ENCODE results near the gene MED10.

Gene MED10

DNA sequence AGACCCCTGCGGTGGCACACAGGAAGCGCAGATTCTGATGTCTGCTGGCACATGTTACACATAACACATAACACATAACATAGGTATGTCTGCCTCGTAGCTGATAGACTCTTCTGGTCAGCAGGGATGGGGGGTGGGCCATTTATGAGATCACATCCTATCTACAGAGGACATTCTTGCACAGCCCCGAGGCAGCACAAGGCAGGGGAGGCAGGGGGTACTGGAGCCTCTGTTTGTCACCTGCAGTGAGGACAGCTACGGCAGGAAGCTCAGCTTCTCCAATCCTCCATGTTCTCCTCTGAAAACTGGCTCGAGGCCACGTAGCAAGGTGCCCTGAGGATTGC lies 16.7 kb upstream of the MED10 start:
- FAIRE-seq (no peak), DNase-seq (ENCODE audit: insufficient read length, low spot score) (no peak)
- TF ChIP-seq, protein P1, sequence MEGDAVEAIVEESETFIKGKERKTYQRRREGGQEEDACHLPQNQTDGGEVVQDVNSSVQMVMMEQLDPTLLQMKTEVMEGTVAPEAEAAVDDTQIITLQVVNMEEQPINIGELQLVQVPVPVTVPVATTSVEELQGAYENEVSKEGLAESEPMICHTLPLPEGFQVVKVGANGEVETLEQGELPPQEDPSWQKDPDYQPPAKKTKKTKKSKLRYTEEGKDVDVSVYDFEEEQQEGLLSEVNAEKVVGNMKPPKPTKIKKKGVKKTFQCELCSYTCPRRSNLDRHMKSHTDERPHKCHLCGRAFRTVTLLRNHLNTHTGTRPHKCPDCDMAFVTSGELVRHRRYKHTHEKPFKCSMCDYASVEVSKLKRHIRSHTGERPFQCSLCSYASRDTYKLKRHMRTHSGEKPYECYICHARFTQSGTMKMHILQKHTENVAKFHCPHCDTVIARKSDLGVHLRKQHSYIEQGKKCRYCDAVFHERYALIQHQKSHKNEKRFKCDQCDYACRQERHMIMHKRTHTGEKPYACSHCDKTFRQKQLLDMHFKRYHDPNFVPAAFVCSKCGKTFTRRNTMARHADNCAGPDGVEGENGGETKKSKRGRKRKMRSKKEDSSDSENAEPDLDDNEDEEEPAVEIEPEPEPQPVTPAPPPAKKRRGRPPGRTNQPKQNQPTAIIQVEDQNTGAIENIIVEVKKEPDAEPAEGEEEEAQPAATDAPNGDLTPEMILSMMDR (IDR thresholded peaks at IDR 0.05; ENCODE audit: insufficient read depth, missing control alignments): no peak

DNA sequence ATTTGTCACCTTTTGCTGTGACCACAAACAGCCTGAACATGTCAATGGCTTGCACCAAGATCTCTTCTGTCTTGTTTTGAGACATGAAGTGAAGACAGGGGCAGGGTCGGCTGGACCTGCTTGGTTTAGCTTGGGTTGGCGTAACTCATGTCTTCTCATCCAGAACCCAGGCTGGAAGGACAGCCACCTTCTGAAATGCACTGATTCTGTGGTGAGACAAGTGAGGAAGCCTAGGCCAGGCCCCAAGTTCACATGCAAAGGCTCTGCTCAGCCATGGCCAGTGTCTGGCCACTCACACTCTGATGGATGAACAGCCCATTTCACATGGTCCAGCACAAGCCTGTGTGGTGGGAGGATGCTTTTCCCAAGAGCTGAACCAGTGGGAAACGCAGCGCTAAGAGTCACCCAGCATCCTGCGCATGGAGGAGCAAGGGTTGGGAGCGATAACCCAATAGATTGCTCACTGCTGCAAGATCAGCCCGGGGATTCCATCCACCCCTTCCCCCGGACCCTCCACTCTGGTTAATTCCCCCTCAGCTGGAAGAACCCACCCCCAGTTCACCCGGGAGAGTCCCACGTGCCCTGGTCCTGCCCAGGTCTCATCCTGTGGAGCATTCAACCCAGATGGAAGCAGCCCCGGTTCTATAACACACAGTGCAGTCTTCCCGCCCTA lies 16.2 kb upstream of the MED10 start:
- FAIRE-seq (no peak), DNase-seq (ENCODE audit: insufficient read length, low spot score) (no peak)
- TF ChIP-seq, protein P1 (IDR thresholded peaks at IDR 0.05; ENCODE audit: insufficient read depth, missing control alignments): no peak

DNA sequence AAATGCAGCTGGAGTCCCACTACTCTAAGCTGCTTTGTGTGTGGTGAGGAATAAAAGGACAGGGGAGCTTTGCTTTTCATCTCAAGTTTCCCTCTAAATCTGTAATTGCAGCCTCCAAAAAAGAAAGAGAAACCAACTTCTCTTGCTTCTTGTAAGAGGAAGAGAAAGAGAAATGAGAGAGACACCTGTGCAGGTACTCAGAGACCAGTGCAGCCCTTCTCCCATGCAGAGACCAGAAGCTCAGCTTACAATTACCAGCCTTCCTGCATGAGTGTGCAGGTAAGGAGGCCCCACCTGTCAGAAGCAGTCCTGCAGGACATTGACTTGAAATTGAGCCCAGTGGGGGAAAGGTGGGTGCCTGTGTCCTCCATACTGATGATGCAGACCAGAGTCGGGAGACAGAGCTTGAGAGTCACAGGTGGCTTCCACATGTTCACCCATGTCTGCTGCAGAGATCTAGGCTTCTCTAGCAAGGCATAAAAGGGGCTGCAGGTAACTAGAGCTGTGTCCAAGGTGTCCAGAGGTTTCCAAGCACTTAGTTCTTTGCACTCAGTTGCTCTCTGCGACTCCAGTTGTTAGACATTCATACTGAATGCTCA lies 15.3 kb upstream of the MED10 start:
- TF ChIP-seq, protein P1 (IDR thresholded peaks at IDR 0.05; ENCODE audit: insufficient read depth, missing control alignments): no peak
- FAIRE-seq: no peak

DNA sequence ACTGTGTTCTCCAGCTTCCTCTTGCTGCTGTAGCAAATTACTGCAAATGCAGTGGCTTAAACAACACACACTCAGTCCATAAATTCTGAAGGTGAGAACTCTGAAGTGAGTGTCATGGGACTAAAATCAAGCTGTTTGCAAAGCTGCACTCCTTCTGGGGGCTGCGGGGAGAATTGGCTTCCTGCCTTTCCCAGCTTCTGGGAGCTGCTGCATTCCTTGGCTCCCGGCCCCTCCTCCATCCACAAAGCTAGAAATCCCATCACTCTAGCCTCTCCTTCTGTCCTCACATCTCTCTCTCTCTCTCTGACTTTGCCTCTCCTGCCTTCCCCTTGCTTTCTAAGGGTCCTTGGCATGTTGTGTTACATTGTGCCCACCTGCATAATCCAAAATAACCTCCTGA lies 14.2 kb upstream of the MED10 start:
- FAIRE-seq: no peak
- DNase-seq (ENCODE audit: insufficient read length, low spot score): no peak
- TF ChIP-seq, protein P1 (IDR thresholded peaks at IDR 0.05; ENCODE audit: insufficient read depth, missing control alignments): no peak

More for the DNA sequence above, 15.3 kb upstream of the MED10 start:
- DNase-seq (ENCODE audit: insufficient read length, low spot score): no peak

DNA sequence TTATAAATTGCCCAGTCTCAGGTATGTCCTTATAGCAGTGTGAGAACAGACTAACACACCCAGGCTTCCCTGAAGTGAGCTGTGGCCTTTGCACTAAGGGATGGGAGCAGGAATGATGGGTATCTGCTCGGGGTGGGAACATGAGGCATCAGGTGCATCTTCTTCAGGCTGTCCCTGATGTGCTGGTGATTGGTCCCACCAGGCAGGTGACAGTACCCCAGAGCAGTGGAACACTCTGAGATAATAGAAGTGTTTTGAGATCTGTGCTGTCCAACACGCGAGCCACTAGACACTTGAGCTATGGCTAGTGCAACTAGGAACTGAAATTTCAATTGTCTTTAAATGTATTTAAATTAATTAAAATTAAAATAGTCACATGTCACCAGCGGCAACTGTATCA lies 12.8 kb upstream of the MED10 start:
- TF ChIP-seq, protein P1 (IDR thresholded peaks at IDR 0.05; ENCODE audit: insufficient read depth, missing control alignments): no peak

DNA sequence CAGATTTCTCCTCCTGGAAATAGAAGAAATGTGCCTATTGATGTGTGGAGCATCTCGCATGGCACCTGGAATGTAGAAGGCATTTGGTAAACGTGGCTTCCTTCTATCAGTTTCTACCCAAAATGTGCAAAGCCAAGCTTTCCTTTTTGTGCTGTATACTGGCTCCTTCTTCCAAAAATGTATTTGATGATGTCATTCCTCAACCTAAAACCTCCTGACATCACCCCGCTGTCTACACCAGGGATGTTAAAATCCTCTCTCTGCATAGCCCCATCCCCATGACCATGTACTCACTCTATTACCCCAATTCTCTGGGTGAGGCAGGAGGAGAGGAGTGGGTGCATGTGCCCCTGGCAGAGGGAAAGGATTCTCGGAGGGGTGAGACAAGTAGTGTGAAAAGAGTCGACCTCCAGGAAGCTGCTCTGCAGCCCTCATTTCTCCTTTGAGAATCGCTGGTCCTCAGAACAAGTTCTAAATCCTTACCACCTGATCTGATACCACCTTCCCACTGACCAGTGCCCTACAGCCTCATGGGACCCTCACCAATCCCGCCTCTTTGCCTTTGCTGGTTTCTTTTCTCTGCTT lies 11.7 kb upstream of the MED10 start:
- DNase-seq (ENCODE audit: insufficient read length, low spot score) (no peak), FAIRE-seq (no peak)
- TF ChIP-seq, protein P1 (IDR thresholded peaks at IDR 0.05; ENCODE audit: insufficient read depth, missing control alignments): no peak

More for the DNA sequence above, 12.8 kb upstream of the MED10 start:
- DNase-seq (ENCODE audit: insufficient read length, low spot score): no peak
- FAIRE-seq: no peak

DNA sequence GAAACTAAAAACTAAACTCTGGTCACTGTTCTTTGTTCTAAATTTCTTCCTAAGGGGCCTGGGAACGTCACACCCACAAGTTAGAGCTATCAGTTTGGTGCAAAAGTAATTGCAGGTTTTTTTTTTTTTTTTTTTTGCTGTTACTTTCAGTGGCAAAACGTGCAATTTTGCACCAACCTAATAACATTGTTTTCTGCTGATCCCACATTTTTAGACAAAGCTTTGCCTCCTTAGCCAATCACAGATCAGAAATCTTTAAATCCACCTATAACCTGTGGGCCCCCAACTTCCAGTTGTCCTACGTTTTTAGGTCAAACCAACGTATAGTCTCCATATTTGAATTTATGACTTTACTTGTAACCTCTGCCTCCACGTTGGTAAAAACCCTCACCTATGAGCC lies 11.1 kb upstream of the MED10 start:
- no peak for FAIRE-seq
- DNase-seq (ENCODE audit: insufficient read length, low spot score): no peak
- TF ChIP-seq, protein P1 (IDR thresholded peaks at IDR 0.05; ENCODE audit: insufficient read depth, missing control alignments): no peak

All from D721Med (cell line).